HG02763 (cell line): ENCODE measurements around the gene SLC5A7.

Experiments
- ATAC-seq: cut with Tn5 transposase; IDR thresholded peaks from one replicate; pipeline ENCODE4 v1.9.1; 2021; ENCODE audit warnings: mild to moderate bottlenecking, moderate library complexity; ENCODE audit not compliant: unreplicated experiment

The SLC5A7 gene

DNA sequence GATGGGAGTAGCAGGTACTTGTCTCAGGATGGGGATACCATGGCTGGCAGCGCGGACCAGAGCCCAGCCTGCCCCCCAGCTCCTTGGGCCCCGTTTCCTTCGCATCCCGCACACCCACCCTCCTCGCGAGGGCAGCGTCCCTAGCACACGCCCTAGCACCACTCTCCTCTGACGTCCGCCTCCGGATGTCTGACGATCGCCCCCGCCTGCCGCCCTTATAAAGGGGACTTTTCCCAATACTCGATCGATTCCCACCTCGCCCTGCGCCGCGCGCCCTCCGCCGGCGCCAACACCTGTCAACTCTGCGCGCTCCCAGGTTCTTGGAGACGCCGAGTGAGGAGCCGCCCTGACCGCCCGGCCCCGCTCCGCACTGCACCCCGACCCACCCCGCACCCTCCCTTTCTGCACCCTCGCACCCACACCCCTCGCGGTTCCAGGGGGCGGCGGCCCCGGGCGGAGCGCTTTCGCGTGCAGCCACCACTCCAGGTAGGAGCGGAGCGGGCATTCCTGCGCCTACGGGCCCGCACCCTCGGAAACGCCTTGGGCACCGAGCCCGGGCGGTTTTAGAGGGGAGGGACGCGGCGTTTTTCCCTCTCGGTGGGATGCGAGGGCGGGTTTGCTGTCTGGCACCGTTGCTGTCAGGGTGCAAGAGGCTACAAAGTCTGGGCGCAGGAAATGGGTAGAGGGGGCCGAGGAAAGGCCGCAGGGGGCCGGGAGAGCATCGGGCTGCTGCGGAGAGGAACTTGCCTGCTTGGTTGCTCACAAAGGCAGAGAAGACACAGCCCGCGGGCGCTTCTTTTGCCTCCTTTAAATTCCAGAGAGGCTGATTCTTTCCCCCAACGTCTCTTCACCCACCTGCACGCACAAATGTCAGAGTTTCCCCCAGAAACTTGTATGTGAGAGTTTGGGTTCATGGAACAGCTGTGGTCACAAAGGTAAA lies at the start of gene SLC5A7:
TSS of gene SLC5A7 (plus strand) at position 247 of the 940 bp plus-strand sequence. CDS start 1,632 bp downstream, outside the sequence.
- no peak for ATAC-seq

DNA sequence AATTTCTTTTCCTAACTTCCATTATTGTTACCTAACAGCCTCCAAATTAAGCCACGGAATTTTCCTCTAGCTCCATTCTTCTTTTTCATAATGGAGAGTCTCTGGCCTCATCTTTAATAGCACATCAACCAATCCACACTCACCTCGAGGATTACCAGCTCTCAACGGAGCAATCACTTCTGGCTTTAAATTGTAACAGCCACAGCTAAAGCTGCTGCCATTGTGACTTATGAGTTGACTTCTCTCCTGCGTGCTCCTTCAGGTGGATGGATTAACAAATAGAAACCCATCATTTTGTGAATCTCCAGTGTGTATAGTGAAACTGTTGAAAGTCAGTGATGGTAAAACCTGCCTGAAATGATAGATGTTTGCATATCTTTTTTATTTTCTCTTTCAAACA lies 24.9 kb upstream of the SLC5A7 start:
- no peak for ATAC-seq

DNA sequence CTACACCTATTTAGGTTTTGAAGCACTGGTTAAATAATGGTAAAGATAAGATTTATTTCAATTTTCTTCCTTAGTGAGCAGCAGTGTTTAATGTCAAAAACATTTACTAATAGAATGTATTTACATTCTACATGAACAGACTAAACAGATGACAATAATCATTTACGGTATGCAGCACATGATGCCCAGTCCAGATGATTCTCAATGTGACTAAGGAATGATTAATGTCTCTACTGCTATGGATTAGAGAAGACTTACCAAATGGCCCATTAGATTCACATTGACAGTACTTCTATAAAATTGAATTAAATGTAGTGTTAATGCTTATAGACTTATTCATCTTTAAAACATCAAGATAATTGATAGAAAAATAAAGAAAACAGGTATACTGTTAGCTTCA lies 22.1 kb upstream of the SLC5A7 start:
- no peak for ATAC-seq

DNA sequence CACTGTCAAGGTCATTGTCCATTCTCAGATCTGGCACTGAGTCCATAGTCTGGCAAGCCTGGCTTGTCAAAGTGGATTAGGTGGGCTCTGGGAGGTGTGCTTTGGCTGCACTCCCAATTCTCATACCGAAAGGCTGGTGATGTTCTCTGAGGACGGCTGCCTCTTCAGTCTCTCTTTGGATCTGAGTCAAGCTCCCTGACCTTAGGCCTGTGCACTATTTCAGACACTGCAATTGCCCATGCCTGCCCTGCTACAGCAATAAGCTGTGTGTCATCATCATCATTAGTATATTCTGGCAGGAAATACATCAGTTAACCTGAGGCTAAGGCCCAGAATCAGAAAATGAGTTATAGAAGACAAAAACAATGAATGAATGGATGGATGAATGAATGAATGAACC lies 1.6 kb upstream of the SLC5A7 start:
- no peak for ATAC-seq

DNA sequence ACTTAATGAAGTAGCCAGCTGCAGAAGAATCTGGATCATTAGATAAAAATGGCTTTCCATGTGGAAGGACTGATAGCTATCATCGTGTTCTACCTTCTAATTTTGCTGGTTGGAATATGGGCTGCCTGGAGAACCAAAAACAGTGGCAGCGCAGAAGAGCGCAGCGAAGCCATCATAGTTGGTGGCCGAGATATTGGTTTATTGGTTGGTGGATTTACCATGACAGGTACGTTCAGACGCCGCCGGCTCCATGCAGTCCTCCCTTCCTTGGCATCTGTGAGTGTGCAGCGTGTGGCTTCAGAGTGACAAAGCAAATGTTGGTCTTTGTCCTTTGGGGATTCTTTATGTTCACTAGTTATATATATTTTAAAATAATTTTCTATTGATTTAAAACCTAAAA lies 1.8 kb downstream of the SLC5A7 start:
- ATAC-seq = no peak

DNA sequence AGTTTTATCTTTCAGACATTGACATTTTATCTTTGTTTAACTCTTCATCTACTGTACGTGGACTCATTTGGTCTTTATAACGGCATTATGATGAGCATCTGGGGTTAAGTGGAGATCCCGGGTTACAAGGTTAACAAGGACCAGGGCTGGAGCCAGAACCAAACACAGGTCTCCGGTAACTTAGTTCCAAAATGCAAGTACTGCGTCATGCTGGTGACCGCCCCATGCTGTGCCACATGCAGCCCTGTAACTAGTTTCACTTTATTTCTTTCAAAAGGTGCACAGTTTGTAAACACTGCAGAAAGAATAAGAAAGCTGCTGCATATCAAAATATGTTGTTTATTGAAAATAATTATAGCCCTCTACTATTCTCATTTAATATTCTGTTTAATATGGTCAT lies 3.1 kb downstream of the SLC5A7 start:
- ATAC-seq = no peak

DNA sequence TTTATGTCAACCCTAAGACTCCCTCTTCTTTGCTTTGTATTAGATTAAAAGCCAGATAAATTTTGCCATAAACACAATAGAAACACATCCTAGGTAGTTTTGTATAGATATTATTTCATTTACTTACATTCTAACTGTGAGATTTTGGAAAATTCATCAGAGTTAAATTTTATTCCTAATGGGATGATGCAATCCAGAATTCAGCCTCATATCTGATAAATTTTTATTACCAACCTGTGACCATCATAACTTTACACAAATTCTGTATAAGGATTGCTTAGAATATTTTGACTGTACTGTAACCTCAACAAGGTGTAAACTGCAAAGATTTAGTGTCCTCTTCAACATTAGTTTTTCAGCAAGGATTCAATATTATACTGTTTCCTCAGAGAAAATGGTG lies 4.4 kb downstream of the SLC5A7 start:
- ATAC-seq = no peak

DNA sequence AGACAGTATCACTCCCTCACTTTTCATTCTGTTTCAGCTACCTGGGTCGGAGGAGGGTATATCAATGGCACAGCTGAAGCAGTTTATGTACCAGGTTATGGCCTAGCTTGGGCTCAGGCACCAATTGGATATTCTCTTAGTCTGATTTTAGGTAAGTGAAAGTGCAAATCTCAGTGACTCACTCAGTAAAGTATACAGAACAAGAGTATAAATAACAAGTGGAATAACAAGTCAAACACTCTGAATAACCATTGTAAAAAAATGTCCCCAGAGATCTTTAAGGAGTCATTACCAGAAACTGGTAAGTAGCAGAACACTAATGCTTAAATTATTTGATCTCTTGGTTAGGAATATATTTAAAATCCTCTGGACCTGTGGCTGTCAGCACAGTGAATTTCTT lies 5.7 kb downstream of the SLC5A7 start:
- ATAC-seq = no peak

DNA sequence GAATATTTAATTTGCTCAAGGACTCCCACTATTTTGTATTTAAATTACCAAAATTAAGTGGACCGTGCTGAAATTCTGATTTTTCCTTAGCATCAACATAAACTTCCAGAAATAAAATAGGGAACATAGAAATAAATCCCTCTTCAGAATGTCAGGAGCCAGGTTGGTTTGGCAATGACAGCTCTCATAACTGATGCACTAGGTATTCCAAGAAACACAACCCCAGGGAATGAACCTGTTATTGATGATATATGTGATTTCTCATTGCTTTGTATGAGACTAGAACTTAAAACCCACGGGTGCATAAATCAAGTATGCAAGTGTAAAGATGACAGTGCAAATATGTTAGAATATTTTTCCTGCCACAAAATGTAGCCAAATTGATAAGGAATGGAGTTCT lies 12.8 kb downstream of the SLC5A7 start:
- no peak for ATAC-seq

DNA sequence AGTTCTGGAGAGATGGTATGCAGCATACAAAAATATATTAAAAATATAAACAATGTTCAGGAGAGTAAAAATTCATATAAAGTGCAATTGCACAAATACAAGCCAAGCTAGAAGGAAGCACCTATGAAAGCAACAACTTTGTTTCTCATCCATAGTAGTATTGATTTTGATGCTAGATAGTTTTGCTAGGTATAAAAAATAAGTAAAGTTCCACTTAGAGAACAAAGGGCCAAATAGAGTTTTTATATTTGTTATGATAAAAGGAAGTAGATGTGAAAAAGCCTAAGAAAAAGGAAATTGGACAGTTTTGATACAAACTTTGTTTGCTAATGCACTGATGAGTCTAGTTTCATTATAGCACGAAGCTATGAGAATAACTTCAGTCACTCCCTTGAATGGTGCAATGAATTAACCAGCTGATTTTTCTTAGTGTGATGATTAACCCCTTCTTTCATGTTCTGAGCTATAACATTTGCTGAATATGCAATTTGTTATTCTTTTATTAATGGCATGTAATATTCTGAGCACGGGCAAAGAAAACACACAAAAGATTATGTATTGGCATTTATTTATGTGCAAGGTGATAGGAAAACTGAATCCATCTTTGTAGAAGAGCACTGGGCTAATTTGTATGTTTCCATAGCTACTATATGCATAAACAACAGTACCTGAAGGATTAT lies 24.7 kb downstream of the SLC5A7 start:
- no peak for ATAC-seq

DNA sequence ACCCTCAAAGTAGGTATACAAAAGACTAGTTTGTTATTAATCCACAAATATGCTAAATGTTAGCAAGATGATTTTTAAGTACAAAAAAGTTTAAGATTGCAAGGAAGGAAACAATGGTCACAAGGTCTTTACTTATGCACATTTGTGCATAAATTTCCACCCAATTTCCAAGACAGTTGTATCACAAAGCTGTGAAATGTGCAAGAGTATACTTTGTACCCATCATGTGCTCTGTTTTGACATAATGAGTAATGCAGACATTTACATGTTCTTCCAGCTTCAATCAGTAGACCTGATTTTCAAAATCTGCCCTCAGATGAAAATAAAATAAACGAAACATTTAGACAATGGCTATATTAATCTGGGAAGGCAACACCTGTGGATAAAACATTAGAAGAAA lies 27.0 kb downstream of the SLC5A7 start:
- ATAC-seq = no peak

DNA sequence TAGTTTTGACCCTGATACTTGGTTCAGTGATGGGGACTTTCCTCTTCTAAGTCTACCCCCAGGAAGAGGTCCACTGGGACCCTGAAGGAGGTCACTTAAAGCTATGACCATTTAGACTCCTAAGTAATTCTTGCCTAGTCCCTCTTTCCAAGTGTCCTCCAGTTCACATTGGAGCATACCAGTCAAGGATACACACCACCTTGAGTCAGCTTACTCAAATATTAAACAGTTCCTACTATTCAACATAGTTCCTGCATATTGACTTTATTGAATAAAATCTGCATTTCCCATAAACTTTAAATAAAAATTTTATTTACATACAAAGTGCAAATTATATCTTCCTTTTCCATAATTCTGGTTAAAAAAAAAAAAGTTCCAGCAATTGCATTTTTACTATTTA lies 36.3 kb downstream of the SLC5A7 start:
- no peak for ATAC-seq

DNA sequence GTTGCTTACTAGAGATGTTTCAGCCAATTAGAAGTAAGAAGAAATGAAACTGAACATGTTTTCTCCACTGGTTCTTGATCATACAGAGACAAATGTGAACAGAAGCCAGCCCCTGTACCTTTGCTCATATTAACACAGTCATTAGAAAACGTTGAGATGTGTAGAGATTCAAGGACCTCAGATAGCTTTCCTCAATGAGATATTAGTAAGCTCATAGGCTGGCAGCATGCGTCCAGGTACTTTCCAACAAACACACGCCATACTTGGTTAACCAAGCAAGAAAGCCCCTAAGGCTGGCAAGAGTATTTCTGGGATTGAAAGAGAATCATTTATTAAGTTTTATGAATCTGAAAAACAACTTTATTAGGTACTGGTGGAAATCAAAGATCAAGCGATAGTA lies 37.5 kb downstream of the SLC5A7 start:
- ATAC-seq = no peak

DNA sequence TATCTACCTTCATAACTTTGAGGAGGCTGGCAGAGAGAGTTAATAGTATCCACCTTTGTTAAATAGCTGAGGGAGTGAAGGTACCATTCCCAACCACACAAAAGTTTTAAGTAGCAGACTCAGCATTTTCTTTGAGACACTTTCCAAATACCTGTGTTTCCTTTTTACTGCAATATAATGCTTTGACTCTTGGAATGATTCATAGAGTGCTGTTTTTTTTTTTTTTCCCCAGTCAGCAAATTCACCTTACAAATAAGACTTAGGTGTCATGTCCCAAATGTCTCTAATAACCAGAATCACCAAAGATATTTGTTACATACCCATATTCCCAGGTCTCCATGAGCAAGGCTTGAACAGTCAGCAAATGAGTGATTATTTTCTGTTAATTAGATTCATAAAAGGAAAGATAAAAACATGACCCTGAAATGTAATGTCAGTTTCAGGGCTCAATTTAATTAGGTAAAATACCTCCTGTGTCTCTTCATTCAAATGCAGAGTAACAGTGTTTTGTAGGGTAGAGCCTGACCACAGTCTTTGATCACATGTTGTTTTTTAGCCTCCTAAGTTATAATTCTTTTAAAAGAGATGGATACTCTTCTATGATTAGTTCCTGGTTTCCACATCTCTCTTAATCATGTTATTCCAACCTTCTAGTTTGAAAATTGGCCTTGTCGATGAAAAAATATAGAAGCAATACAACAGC lies 39.9 kb downstream of the SLC5A7 start:
- ATAC-seq = no peak

DNA sequence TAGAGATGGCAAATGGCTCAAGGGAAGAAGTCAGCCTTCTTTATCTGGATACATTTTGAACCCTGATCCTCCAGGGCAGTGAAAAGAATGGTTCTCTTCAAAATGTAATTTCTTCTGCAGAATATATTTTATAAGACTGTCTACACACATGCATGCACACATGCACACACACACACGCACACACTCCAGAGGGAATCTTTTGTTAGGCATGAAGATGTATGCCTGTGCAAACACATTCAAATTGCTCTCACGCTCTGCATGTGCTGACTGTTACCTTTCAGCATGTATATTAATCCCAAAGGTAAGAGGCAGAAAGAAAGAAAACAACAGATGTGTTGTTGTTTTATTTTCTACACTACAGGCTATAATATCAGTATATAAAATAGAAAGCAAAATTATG lies 43.2 kb downstream of the SLC5A7 start:
- ATAC-seq = no peak

DNA sequence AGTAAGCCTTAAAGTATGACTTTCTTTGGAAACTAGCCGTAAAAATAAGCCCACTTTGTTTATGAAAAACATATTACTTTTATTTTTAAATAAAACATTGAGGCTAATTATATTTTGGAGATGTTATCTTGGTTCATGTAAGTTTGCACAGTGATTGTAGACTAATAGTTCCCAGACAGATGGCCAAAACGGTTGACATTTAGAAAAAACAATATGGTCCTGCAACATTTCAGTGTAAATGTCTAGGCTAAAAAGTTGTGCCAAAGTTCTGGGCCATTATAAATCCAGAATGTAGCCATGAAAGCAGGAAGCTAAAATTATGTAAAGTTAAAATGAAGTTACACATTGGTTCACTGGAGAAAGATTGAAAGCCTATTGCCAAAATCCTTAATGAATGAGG lies 43.6 kb downstream of the SLC5A7 start:
- ATAC-seq = no peak

DNA sequence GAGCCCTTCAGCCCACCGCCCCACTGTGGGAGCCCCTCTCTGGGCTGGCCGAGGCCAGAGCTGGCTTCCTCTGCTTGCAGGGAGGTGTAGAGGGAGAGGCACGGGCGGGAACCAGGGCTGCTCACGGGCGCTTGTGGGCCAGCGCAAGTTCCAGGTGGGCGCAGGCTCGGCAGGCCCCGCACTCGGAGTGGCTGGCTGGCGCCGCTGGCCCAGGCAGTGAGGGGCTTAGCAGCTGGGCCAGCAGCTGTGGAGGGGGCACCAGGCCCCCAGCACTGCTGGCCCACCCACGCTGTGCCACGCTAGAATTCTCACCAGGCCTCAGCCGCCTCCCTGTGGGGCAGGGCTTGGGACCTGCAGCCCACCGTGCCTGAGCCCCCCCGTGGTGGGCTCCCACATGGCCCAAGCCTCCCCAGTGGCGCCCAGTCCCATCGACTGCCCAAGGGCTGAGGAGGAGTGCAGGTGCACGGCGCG lies 45.2 kb downstream of the SLC5A7 start:
- no peak for ATAC-seq

DNA sequence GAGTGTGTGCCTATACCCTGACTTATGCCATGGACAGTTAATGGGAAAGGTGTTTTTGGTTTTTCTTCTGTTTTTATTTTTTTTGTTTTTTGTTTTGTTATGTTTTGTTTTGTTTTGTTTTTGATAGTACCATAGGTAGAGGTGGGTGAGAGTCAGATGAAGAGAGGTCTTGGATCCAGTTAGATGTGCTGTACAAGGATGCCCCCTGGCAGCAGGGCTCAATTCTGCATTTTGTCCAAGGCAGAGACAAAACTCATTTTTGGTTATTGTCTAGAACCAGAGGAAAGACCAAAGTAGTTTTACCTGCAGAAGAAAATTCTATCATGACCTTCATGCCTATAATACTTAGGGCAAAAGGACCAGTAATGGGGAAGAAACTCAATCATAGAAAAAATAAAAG lies 48.5 kb downstream of the SLC5A7 start:
- ATAC-seq = no peak

DNA sequence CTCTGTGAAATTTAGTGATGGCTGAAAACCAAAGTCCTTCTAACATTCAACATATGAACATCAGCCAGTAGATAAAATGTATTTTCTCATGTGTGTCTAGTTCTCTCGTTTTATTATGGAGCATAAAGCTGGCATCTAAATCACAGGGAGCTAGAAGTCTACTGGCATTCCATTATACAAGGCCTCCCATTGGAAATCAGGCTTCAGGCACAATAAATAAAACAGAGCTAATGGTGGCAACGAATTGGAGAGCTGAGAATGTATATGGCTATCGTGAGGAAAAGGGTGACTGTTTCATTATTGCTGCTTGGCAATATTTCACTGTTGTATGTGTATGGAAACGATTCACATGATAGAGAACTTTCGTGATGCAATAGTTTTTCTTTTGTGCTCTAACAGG lies 62.4 kb downstream of the SLC5A7 start:
- ATAC-seq = no peak

DNA sequence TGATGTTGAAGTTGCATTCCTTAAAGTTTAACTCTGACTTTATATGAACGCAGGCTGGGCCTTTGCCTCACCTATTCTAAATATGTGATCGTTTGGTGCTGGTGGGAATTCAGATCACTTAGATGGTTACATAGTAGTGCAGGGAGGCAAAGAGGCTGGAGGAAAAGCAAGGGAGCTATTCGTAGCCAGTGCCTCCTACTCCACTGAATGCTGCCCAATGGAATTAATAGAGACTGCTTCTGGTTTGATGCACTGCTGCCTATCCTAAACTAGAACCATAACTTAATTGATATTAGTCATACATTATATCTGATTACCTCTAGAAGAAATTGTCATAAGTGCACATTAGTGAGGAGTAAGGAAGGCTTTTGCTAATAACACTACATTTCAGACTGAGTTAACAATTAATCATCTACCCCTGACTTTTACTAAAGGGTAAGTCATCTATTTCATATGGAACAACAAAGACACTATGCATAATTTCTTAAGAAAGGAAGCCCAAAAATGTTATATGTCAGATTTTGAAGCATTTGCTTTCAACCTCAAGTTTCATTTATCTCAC lies 72.3 kb downstream of the SLC5A7 start:
- ATAC-seq = no peak

DNA sequence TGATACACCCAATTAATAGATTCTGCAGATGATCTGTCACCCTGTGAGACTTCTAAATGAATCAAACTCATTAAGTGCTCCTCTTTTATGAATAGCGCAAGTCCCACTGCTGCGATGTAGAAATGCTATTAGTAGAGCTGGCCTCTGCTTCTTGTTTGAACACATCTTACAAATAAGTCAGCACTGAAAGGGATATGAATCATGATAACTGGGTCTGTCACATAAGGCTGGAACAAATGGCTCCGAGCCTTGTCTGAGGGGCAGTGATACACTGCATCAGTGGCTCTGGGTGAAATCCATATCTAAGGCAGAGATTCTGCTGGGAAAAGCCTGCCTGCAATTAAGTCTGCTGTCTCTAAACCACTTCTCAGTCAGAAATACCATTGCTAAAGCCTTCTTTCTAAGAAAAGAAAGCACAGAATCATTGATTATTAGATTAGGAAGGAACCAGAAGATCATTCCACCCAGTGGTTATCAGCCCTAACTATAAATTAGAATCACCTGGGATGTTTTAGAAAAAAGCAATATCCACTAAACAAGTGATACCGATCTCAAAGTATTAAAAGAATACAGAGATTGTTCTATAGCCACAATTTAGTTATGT lies 75.2 kb downstream of the SLC5A7 start:
- ATAC-seq = no peak
